ENCODE measurements around the gene NRARP. TPM values are rescaled to one million over a fixed set of nuclear protein-coding genes. Genes with fewer than 3 reads are reported as not detected.
A peak's percentile ranks its signal among the peaks of the same experiment; 100 is the strongest.

NRARP gene
- total and polyA plus RNA-seq, 2 of the 8 experiments (the other 6 are each of a cell fraction or from before 2014, with no cell fraction given), result 32.5 to 37.2 TPM

DNA sequence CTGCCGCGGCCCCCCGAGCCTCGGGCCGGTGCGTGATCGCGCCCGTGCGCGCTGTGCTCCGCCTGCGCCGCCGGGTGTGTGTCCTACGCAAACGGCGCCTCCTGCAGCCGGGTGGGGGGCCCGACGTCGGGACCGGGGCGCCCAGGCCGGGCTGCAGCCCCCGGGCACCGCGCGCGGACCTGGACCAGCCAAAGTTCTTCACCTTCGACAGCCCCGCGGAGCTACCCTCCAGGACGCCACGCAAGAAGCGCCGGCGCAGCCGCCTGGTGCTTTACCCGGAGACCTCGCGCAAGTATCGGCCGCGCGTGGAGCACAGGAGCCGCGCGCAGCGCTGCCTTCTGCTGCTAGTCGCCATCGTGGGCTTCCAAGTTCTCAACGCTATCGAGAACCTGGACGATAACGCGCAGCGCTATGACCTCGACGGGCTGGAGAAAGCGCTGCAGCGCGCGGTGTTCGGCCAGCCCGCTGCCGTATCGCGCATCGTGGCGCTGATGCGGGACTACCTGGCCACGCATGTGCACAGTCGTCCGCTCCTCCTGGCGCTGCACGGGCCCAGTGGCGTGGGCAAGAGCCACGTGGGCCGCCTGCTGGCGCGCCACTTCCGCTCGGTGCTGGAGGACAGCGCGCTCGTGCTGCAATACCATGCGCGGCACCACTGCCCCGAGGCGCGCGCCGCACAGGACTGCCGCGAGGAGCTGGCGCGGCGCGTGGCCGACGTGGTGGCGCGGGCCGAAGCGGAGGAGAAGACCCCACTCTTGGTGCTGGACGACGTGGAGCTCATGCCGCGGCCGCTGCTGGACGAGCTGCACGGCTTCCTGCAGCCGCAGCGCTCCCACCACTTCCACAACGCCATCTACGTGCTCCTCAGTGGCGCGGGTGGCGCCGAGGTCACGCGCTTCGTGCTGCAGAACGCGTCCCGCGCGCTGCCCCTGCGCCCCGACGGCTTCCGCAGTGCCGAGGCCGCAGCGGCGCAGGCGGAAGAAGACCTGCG lies 23.1 kb downstream of the NRARP start:
- Histone ChIP-seq H4K8ac (ENCODE audit: extremely low read depth, insufficient read depth, low read length) (peak overlapping the region; percentile 66; the same call in 1 of the 2 replicates), H3K14ac (ENCODE audit: insufficient read length) (no peak overlapping the region), H3K79me1 (ENCODE audit: low read depth, low read length) (no peaks in the 10 kb centered on the region; the same call in 1 of the 2 replicates), H4K5ac (ENCODE audit: insufficient read length, low read depth, low read length) (no peak overlapping the region), H2BK5ac (ENCODE audit: low read depth, low read length) (no peak overlapping the region), H3K18ac (ENCODE audit: extremely low read depth, low read length) (no peak overlapping the region; the same call in 1 of the 2 replicates), H3K36me3 (ENCODE audit: control insufficient read depth in 2 of 4, insufficient read depth in 4 of 4, low read length in 3 of 4) (peaks cover 0 to 12% (median 0%) of the 10 kb centered on the region in 4 experiments; a peak in 2 of 8 replicates), H3K4me3 (ENCODE audit: extremely low read depth in 1 of 4, insufficient read depth in 2 of 4, low read depth in 3 of 4, low read length in 4 of 4) (peak overlapping the region; percentile 26 to 70 (median 38); a peak in 7 of 8 replicates), H2BK120ac (replicated peaks; ENCODE audit: low read depth, low read length) (no peak overlapping the region), H2AFZ (ENCODE audit: low read length) (no peak overlapping the region), H2AK5ac (ENCODE audit: low read depth, low read length) (no peak overlapping the region), H3K4me2 (ENCODE audit: insufficient read depth in 1 of 2, low read depth in 2 of 2, low read length in 2 of 2) (peak overlapping the region; percentile 58 to 80; a peak in 3 of 4 replicates), H4K20me1 (replicated peaks in 1 of 2; ENCODE audit: control insufficient read depth in 1 of 2, insufficient read depth in 2 of 2, low read length in 2 of 2) (peaks cover 0 to 9% of the 10 kb centered on the region in 2 experiments), H3K23ac (ENCODE audit: insufficient read length) (no peak overlapping the region), H3K27me3 (replicated peaks in 1 of 4; ENCODE audit: control insufficient read depth in 3 of 4, extremely low read depth in 1 of 4, insufficient read depth in 3 of 4, low read length in 3 of 4) (peaks cover 2 to 27% (median 14%) of the 10 kb centered on the region in 4 experiments; a peak in 6 of 7 replicates), H3K56ac (replicated peaks; ENCODE audit: insufficient read length, low read depth, low read length) (no peak overlapping the region), H3K27ac (ENCODE audit: low read depth, low read length) (no peak overlapping the region), H3K4me1 (replicated peaks in 1 of 4; ENCODE audit: control insufficient read depth in 3 of 4, insufficient read depth in 4 of 4, low read length in 3 of 4) (peaks cover 0 to 24% (median 18%) of the 10 kb centered on the region in 4 experiments; a peak in 6 of 7 replicates), H2BK15ac (ENCODE audit: low read length) (no peak overlapping the region), H3K9me3 (ENCODE audit: insufficient read depth in 2 of 2, low read depth in 1 of 2, low read length in 1 of 2) (no peaks in the 10 kb centered on the region; a peak in 1 of 4 replicates), H3K79me2 (ENCODE audit: control insufficient read depth in 1 of 2, insufficient read depth in 2 of 2, low read length in 2 of 2) (no peaks in the 10 kb centered on the region), H2BK12ac (ENCODE audit: low read depth, low read length) (peak overlapping the region; percentile 23; the same call in 1 of the 2 replicates), H3K9ac (replicated peaks in 1 of 4; ENCODE audit: extremely low read depth in 1 of 4, low read depth in 3 of 4, low read length in 3 of 4) (no peak overlapping the region), H4K91ac (replicated peaks; ENCODE audit: insufficient read length, low read length) (no peak overlapping the region), H3K23me2 (ENCODE audit: low read depth, low read length) (peaks cover 11% of the 10 kb centered on the region; the same call in 1 of the 2 replicates), H2BK20ac (ENCODE audit: low read length) (no peak overlapping the region), H3K4ac (replicated peaks; ENCODE audit: insufficient read length, low read depth, low read length) (no peak overlapping the region)
- ChIA-PET CTCF (ENCODE audit: partially characterized antibody) (interaction anchor here (0.8 to 1.2 kb wide), 6 partner anchors 17 to 153 kb away, joined by 3 to 6 read pairs (median 3); partner anchors contain the start of gene NRARP), POLR2A (ENCODE audit: partially characterized antibody) (interaction anchor here (0.5 to 47.8 kb wide), 6 partner anchors 11 to 432 kb away, joined by 3 to 1462 read pairs (median 4); partner anchors contain the start of genes CYSRT1, EXD3, NDOR1 and NELFB)
- FAIRE-seq (no peak), DNase-seq (ENCODE audit: low read depth in 1 of 2, low spot score in 2 of 2) (no peak)
- WGBS, 2 experiments (ENCODE audit: extremely low coverage in 1 of 2, insufficient coverage in 1 of 2, insufficient read length in 1 of 2, insufficient replicate concordance in 2 of 2, low coverage in 1 of 2, low lambda C conversion rate in 2 of 2, missing lambda C conversion rate in 1 of 2), result 76% methylated on average over 123 of the region's 139 CpGs; no CpG with 5 or more reads in 1 of the 2 experiments
- TF ChIP-seq, protein P1, sequence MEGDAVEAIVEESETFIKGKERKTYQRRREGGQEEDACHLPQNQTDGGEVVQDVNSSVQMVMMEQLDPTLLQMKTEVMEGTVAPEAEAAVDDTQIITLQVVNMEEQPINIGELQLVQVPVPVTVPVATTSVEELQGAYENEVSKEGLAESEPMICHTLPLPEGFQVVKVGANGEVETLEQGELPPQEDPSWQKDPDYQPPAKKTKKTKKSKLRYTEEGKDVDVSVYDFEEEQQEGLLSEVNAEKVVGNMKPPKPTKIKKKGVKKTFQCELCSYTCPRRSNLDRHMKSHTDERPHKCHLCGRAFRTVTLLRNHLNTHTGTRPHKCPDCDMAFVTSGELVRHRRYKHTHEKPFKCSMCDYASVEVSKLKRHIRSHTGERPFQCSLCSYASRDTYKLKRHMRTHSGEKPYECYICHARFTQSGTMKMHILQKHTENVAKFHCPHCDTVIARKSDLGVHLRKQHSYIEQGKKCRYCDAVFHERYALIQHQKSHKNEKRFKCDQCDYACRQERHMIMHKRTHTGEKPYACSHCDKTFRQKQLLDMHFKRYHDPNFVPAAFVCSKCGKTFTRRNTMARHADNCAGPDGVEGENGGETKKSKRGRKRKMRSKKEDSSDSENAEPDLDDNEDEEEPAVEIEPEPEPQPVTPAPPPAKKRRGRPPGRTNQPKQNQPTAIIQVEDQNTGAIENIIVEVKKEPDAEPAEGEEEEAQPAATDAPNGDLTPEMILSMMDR (IDR thresholded peaks at IDR 0.05; ENCODE audit: control extremely low read depth in 1 of 3, insufficient read depth in 1 of 3, low read depth in 1 of 3, low read length in 3 of 3), result 0 out of 4 replicates have a peak, but pooled peaks of 1 of the 3 experiments have one; percentile 17
- TF ChIP-seq ZNF274 (IDR thresholded peaks at IDR 0.05; ENCODE audit: borderline replicate concordance, extremely low read depth, low read length) (no peak), GABPA (IDR thresholded peaks at IDR 0.05; ENCODE audit: borderline replicate concordance, insufficient read depth, low read length) (peak; percentile 54; the same call in 1 of the 2 replicates), RFX5 (IDR thresholded peaks at IDR 0.05; ENCODE audit: borderline replicate concordance, low read depth, low read length) (no peak)
- TF ChIP-seq, protein P2, sequence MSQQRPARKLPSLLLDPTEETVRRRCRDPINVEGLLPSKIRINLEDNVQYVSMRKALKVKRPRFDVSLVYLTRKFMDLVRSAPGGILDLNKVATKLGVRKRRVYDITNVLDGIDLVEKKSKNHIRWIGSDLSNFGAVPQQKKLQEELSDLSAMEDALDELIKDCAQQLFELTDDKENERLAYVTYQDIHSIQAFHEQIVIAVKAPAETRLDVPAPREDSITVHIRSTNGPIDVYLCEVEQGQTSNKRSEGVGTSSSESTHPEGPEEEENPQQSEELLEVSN (IDR thresholded peaks at IDR 0.05), result no peak
